Activated CD4-positive, alpha-beta T cell treated with anti-CD3 and anti-CD28 coated beads, Interleukin-2, amount 50 U/mL, for 24 hours (primary cell): Measurements from ENCODE around the gene TEX48.

Experiments used
- DNase-seq, 2 donors: peaks; one replicate each; pipeline ENCODE4 v3.0.0-alpha.2; 2020; ENCODE audit warnings: low read depth in 1 of 2, low spot score in 1 of 2

Gene TEX48

GRCh38 chr9:114626415-114627020 is 55.5 kb downstream of the TEX48 start:
- no peak for DNase-seq

GRCh38 chr9:114624677-114625076 is 57.3 kb downstream of the TEX48 start:
- DNase-seq: no peak

- no peak for DNase-seq
Measured at GRCh38 chr9:114621975-114622609, 59.9 kb downstream of the TEX48 start.

- DNase-seq: no peak
Measured at GRCh38 chr9:114621561-114621960, 60.4 kb downstream of the TEX48 start.

GRCh38 chr9:114619191-114619761 is 62.7 kb downstream of the TEX48 start:
- DNase-seq: no peak

GRCh38 chr9:114616684-114617520 is 65.1 kb downstream of the TEX48 start:
- no peak for DNase-seq
